Activated CD8-positive, alpha-beta memory T cell treated with anti-CD3 and anti-CD28 coated beads for 4 hours (primary cell): ENCODE results near the gene TRIM66.

Experiments used
- DNase-seq, 2 donors: peaks; one replicate each; pipeline ENCODE4 v3.0.0-alpha.2; 2020; ENCODE audit warnings: low read depth in 2 of 2

TRIM66 gene

GRCh38 chr11:8567602-8568198, 114.8 kb downstream of the TRIM66 start:
- no peak for DNase-seq

DNA sequence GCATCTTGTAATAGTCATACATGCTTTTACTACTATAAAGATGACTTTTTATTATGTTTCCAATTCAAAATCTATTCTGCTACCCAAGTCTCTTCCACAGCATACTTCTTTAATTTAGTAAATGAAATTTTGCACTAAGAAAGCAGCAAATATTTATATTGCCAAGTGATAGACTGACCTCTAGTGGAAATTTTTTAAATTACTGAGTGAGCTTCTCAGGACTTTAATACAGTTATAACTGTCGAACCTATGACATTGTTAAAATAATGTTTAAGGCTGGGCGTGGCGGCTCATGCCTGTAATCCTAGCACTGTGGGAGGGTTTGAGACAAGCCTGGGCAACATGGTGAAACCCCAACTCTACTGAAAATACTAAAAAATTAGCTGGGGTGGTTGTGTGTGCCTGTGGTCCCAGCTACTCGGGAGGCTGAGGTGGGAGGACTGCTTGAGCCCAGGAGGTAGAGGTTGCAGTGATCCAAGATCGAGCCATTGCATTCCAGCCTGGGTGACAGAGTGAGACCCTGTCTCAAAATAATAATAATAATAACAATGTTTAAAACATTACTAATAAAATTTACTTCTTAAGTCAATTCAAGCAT, 115.8 kb downstream of the TRIM66 start:
- DNase-seq = no peak

GRCh38 chr11:8564526-8564925, 117.9 kb downstream of the TRIM66 start:
- no peak for DNase-seq
